Measurements from ENCODE around the gene CPSF2.

DNA sequence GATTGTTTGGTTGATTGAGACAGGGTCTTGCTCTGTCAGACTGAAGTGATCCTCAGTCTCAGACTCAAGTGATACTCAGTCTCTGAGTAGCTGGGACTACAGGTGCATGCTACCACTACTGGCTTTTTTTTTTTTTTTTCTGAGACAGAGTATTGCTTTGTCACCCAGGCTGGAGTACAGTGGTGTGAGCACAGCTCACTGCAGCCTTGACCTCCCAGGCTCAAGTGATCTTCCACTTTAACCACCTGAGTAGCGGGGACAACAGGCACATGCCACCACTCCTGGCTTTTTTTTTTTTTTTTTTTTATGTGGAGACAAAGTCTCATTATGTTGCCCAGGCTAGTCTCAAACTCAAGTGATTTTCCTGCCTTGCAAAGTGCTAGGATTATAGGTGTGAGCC lies 31.8 kb downstream of the CPSF2 start:
- TF ChIP-seq CTCF (IDR thresholded peaks at IDR 0.05) (no peak), POLR2A (IDR thresholded peaks at IDR 0.05) (no peak)
